NCI-H2196 (cell line): ENCODE measurements around the gene CADPS2.

Experiments used
- DNase-seq: peaks from one replicate; lab custom pipeline; 2025; ENCODE audit not compliant: unreplicated experiment; lab: John Stamatoyannopoulos, UW

Gene CADPS2

DNA sequence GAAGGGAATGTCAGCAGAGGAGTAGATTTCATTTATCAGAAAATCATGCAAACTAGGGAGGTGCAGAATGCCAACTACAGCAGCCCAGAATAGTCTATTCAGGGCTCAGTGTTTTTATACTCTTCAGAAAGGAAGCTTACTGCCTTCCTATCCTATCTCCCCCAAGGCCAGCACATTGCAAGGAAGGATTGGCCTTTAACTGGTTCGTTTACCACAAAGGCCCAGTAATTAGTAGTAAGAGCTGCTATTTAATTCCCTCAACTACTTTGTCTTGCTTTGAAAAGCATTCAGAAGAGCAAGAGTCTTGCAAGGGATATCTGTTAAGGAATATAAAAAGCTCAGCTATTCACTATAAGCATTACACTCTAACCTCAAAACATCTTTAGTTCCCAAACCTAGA, 97.1 kb downstream of the CADPS2 start:
- no peak for DNase-seq

DNA sequence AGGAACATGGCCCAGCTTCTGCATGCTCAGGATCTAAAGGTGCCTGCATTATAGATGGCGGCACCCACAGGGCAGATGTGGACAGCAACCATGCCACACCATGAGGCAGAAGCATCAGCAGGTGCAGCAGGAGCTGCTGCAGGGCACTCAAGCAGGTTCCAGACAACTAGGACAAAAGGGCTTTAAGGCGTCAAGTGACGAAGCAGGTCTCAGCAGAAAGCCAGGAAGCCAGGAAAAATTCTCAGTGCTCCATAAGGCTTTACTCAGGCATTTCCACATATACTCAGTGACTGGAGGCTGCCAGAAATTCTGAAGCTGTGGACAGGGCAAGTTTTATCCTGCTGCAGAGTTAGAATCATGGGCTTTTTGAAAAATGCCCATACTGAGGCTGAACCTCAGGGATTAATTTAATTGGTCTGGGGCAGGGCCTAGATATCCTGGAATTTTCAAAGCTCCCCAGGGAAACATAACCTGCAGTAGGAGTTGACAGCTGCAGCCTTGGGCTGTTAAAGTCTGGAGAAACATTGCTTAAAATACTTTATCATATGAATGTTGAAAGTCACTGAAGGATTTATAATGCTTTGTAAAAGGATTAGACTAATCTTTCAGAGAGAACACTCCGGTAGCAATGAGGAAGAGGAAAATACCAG, 115.4 kb downstream of the CADPS2 start:
- no peak for DNase-seq

DNA sequence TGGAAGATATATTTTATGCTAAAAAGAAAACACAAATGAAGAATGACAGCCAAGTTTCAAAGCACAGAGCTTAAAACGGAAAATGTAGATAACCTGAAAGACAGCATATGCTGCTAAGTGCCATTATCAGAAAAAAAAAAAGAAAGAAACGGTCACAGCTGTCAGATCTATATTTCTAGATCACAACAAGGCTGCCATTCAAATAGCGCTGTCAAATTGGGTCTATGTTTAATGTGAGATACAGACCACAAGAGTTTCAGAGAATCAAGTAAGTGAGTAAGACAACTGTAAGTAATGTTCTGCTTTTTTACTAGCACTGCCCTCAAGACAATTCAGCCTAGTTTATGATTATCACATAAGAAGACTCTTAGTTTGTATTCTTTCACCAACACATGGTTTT, 117.4 kb downstream of the CADPS2 start:
- no peak for DNase-seq

DNA sequence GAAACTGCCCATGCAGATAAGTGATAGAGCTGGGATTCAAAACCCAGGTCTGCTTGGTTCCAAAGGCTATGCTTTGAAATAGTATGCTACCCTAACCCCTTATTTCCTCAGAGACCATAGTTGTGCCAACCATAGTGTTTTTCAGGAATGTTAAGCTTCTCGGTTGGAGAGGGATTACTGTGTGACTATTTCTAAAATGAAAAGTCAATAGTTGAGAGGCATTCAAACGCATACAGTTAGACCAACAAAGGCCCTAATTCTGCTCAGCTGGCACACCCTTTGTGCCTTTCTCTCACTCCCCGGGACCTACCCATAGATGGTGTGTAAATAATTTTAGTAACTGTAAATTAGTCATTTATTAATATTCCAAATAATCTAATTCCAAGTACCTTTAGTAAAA, 118.9 kb downstream of the CADPS2 start:
- DNase-seq: no peak

DNA sequence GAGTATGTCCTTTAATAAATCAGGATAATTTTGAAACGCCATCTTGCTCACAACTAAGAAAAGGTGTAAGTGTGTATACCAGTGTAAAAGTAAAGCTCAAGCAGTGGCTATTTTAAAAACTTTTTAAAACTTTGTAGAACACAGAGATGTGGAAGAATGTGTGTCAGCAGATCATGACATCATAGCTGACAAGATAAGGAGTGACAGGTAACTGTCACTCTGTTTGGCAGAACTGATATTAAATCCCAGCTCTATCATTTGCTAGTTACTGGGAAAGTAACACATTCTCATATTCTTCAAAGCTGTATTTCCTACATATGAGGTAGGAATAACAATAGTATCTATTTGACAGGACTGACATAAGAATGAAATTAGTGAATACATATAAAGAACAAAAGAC, 119.7 kb downstream of the CADPS2 start:
- no peak for DNase-seq

DNA sequence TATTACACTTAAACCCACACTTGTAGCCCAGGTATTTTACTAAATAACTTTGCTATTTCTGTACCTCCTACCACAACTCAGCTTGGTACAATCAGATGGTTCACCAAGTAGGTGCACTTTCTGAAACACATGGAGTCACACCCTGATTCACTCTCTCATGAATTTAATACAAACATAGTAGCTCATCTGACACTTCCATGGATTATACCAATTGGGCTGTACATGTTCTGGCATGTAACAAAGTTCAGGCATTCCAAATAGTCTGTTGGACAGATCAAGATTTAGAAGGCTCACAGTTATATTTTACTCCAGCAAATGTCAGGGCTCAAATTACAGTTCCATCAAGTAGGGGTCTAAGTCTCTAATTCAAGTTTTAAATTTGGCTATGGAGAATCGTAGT, 121.4 kb downstream of the CADPS2 start:
- no peak for DNase-seq

DNA sequence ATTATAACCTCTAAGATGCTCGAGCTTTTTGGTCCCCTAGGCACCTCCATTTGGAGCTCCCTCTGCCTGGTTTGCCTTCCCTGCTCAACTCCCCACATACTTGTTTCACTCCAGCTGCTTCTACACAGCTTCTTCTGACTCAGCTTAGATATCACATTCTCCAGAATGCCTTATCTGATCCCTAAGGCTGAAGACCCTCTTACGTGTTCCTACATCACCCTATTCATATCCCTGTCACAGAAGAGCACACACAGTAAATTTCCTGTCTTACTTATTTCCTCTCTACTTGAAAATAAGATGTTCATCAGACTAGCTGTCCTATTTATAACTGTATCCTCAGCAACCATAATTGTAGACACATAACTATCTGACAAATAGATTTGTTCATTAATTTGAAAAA, 122.2 kb downstream of the CADPS2 start:
- no peak for DNase-seq

DNA sequence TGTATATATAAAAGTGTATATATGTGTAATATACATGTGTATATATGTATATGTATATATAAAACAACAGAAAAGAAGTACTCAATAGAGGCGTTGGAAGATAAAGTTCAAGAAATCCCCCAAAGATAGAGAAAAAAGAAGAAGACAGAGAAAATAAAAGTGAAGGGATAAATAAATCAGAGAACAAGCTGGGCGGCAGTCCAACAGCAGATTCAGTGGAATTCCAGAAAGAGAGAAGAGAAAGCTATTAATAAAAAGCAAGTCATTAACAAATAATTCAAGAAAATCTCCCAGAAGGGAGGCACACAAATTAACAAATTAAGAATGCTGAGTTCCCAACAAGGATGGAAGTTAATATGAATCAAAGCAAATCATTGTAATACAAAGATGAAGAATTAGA, 124.2 kb downstream of the CADPS2 start:
- no peak for DNase-seq

DNA sequence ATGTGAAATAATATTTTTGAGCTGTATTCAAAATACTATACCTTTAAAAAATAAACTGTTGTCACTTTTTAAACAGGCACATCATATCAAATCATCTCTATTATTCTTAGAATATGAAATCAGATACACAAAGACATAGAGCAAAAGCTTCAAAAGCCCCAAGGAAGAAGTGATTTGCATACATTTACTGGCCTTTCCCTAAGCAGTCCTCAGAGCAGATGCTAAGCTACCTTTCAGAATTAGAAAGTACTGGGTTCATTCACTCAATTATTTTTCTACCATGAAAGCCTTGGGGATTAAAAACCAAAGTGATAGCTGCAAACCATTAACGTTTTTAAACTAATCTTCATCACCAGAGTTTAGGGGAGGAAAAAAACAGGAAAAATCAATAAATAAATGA, 127.8 kb downstream of the CADPS2 start:
- no peak for DNase-seq

DNA sequence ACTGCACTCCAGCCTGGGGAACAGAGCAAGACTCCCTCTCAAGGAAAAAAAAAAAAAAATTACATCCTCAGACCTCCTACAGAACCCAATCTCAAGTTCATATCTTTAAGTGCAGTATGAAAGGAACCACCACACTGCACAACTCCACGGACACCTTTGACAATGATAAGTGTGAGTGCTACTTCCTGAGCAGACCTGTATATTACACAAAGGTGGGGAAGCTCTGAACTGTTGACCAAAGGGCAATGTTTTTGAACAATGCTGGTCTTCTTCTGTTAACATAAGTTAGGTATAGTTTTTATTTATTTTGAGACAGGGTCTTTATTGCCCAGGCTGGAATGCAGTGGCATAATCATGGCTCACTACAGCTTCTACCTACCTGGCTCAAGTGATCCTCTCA, 129.4 kb downstream of the CADPS2 start:
- no peak for DNase-seq

DNA sequence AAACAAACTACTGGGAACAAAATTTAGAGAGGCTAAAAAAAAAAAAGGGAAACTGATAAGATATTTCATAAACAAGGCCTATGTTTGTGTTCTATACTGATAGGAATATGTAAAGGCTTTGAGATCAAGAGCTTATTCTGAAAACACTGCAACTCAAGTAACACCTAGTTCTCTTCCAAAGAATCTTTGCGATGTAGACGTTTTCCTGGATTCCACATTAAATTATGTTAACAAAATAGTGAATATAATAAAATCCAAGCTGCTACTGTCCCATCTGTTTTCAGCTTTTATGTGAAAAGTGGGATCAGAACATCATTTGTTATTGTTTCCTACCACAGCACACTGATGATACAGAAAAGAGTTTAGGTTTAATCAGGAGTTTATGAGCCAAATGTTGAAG, 130.6 kb downstream of the CADPS2 start:
- no peak for DNase-seq

DNA sequence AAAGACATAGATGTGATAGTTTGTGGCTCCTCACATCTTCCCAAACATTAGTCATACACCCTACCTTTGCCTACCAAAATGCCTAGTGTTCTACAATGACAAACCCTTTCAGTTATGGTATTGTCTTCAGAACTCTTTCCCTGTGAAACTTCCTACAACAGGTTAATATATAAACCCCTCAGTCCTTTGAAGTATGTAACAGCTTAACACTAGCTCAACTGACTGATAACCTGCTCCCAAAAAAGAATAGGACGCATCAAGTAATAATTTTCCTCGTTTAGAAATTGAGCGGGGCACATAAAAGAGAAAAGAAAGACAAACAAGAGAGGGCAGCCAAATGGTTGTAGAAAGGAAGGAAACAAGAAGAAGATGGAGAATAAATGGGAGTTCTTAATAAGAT, 133.7 kb downstream of the CADPS2 start:
- no peak for DNase-seq

DNA sequence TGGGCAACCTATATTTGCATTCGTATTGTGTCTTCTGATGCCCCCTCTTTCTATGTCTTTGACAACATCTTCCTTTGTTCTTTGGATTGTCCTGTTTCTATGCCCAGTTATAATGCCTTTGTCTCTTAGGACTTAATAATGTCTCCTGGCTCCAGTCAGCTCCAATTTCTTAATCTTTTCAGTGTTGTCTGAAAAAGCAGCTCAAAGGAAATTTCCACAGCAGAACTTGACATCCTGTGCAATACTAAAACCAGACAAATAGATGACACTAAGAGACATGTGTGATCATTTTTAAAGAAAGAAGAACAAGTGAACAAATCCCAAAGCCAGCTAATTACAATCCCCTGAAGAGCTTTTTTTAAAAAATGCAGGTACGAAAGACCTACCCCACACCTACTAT, 135.9 kb downstream of the CADPS2 start:
- no peak for DNase-seq

DNA sequence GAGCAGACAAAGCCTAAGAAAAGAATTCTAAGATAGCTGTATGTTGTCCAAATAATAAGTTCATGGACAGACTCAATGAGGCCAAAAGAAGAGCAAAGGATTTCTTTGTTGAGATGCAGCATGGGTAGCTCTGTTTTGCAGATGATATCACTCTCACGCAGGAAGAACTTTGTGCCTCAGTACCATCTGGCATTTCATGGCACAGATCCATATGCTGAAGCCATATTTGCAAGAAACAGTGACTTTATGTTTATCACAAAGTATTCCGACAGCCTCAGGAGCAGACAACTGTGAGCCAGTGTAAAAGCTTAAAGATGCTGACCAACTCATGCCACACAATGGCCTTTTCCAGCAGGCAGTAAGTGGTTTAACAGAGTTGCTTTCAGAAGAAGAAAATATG, 138.1 kb downstream of the CADPS2 start:
- no peak for DNase-seq

DNA sequence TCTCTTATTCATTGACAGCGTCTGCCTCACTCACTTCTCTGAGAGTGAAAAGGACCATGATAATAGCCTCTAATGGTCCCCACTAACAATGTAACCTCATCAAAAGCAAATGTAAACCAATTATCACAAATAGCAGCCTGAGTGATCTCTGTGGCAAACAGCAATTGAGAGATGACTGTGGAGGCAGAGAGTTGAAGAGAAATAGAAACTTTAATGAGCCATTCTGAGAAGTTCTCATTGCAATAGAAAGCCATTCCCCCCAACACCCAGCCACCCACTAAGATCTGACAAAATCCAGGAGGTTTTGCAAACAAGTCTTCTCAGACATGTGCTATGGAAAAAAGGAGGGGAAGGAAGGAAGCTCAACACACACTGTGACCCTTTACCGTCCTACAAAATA, 139.3 kb downstream of the CADPS2 start:
- no peak for DNase-seq

DNA sequence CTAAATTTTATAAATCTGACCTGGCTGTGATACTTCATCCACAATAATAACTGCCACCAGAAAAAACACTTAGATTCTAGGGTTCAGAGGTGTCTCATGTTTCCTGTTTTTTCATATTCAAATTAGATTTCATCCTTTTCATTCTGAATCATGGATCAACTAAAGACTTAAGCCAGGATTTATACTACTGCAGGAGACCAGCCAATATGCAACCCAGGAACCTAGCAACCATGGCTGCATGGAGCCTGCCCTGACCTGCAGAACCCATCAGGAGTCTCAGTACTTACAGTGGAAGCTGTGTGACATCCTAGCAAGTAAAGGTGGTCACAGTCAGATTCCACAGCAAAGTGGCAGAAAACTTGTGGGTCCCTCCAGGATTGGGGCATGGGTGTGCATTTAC, 143.0 kb downstream of the CADPS2 start:
- DNase-seq: peak; percentile 13

DNA sequence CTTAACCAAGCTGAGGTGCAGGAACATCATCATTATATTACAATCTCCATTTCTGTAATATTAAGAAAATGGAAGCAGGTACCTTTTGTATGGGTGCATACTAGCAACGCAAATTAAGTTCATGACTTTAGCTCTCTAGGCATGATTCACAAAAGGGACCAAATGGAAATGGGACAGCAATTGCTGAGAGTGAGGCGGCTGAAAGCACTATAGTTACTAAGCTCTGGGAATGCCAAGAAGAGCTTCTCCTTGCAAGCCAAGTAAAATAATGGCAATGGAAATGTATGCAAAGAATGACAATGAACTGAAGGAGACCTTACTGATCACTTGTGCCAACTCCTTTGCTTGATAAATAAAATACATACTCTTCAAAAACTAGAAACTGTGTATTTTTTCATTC, 147.3 kb downstream of the CADPS2 start:
- DNase-seq: no peak

DNA sequence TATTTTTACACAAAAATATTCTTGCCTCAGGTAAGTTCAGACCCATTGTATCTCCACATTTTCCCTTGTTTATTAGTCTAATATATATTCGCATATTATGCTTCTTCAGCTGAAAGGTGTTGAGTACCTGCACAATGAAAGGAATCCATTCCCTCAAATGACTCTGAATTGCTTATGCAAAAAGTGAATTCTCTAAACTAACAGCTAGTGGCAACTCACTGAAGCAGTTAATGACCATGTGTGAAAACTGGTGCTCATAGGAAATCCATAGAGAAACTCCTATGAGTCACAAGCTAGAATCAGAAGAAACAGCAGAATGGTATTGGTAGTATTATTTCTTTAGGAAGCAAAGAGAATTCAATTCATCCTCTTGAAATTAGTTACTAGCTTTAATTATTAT, 150.1 kb downstream of the CADPS2 start:
- DNase-seq: no peak

DNA sequence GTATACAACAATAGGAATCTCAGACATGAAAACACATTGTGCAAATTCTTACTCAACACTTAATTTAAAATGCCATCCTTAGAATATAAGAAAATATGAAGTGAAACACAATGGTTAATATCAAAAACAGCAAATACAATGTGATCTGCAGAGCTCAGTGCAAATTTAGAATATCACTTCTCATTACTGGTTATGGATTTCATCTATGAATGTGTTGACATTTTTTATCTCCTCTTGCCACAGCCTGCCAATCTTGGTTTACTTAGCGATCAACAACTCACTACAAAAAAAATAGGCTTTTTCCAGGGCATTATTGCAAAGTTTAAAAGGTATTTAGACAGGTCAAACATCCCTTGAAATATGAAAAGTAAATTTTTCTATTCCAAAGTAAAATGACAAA, 158.5 kb downstream of the CADPS2 start:
- no peak for DNase-seq

DNA sequence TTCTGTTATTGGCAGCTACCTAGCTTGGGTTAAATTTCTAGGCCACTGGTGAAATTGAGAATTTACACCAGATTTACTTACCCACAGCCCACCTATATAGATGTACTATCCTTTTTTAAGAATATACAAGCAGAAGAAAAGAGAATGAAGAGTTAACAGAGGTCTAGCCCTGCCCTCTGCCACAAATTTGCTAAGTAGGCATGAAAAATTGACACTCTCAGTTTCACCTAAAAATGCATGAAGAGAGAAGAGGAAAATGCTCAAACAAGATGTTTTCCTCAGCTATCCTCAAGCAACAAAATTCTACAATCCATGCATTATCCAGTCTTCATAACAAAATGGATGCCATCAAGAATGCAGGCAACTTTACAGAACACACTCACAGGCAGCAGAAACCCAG, 158.9 kb downstream of the CADPS2 start:
- DNase-seq: no peak

DNA sequence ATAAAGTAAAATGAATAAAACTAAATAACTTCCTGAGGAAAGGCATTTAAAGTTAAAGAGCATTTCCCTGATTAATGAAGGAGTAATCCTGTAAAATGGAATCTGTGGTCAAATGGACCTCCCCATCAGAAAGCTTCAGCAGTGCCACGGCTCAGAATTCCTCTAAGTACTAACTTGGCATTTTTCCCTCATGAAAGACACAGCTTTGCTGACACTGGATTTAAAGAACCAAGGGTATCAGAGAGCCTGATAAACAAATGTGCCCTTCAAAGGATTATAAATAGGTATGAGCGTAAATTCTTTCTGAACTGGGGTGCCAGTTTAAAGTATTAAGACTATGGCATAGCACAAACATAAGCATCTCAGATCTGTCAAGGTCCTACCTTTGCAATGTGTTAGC, 159.4 kb downstream of the CADPS2 start:
- no peak for DNase-seq

DNA sequence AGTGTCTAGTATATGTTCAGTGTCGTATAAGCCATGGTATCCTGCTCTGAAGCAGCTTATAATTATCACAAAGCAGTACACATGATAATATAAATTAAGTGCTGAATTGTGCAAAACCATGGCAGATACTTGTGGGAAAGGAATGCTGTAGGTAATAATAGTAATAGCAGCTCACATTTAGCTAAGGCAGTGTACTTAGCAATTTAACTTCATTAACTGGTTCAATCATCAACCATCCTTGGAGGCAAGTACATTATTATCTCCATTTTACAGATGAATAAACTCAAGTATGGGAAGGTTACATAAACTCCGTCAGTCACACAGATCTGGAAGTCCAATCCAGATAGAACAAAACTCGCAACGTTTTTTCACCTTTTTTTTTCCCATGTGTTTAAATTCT, 161.9 kb downstream of the CADPS2 start:
- no peak for DNase-seq

DNA sequence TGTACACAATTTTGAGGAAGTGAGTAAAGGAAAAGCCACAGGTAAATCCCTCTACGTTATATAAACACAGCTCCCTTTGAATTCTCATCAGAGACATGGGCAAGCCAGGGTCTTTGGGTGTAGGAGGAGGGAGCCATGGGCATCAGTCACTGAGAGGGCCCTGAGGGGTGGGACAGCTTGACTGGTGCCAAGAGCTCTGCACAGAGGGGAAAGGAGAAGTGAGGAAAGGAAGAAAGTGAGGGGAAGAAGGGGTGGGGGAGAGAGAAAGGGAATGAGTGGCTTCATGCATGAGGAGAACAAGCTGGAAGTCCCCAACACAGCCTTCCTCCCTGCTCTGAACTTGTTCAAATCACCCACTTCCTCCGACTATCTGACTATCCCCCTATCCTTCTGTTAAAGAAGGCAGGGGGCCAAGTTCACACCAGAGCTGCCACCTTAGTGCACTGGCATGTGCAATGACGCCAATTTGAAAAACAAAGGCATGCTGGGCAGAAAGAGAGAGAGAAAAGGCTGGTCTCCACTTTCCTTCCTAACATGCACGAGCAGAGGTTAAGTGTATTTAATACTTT, 167.2 kb downstream of the CADPS2 start:
- DNase-seq: no peak
